ENCODE measurements around the gene TBC1D30.
A peak's percentile ranks its signal among the peaks of the same experiment; 100 is the strongest.

Gene TBC1D30

GRCh38 chr12:64860446-64860998 is 36.1 kb downstream of the TBC1D30 start:
- no peak for DNase-seq (ENCODE audit: low read depth in 2 of 2)

GRCh38 chr12:64864319-64864718 is 39.9 kb downstream of the TBC1D30 start:
- DNase-seq (ENCODE audit: low read depth in 2 of 2) = no peak

GRCh38 chr12:64875186-64875585 is 50.7 kb downstream of the TBC1D30 start:
- no peak for DNase-seq (ENCODE audit: low read depth in 2 of 2)

GRCh38 chr12:64876388-64877071 is 52.1 kb downstream of the TBC1D30 start:
- DNase-seq (ENCODE audit: low read depth in 2 of 2) = no peak

GRCh38 chr12:64877363-64878004 is 53.0 kb downstream of the TBC1D30 start:
- DNase-seq (ENCODE audit: low read depth in 2 of 2) = no peak

- no peak for DNase-seq (ENCODE audit: low read depth in 2 of 2)
These were observed 58.2 kb downstream of the TBC1D30 start for GRCh38 chr12:64882687-64883086.

GRCh38 chr12:64883264-64884163 is 59.1 kb downstream of the TBC1D30 start:
- no peak for DNase-seq (ENCODE audit: low read depth in 2 of 2)

- no peak for DNase-seq (ENCODE audit: low read depth in 2 of 2)
These were observed 59.7 kb downstream of the TBC1D30 start for GRCh38 chr12:64884164-64884542.

- no peak for DNase-seq (ENCODE audit: low read depth in 2 of 2)
These were observed 60.3 kb downstream of the TBC1D30 start for GRCh38 chr12:64884728-64885127.

- DNase-seq (ENCODE audit: low read depth in 2 of 2) = no peak
These were observed 65.2 kb downstream of the TBC1D30 start for GRCh38 chr12:64889434-64890216.

GRCh38 chr12:64890873-64891468 is 66.5 kb downstream of the TBC1D30 start:
- peak; percentile 36 to 42 for DNase-seq (ENCODE audit: low read depth in 2 of 2)

- DNase-seq (ENCODE audit: low read depth in 2 of 2) = no peak
These were observed 67.2 kb downstream of the TBC1D30 start for GRCh38 chr12:64891629-64892028.

- DNase-seq (ENCODE audit: low read depth in 2 of 2) = no peak
These were observed 68.1 kb downstream of the TBC1D30 start for GRCh38 chr12:64892561-64892960.

- DNase-seq (ENCODE audit: low read depth in 2 of 2) = peak; percentile 56 to 66
These were observed 69.5 kb downstream of the TBC1D30 start for GRCh38 chr12:64893961-64894360.

- peak; percentile 68 to 72 for DNase-seq (ENCODE audit: low read depth in 2 of 2)
These were observed 70.5 kb downstream of the TBC1D30 start for GRCh38 chr12:64894827-64895475.

GRCh38 chr12:64895526-64895925 is 71.1 kb downstream of the TBC1D30 start:
- peak; percentile 28 to 36 for DNase-seq (ENCODE audit: low read depth in 2 of 2)

GRCh38 chr12:64900540-64900939 is 76.1 kb downstream of the TBC1D30 start:
- peak; percentile 41 to 46 for DNase-seq (ENCODE audit: low read depth in 2 of 2)

- DNase-seq (ENCODE audit: low read depth in 2 of 2) = peak; percentile 35 to 36
These were observed 79.2 kb downstream of the TBC1D30 start for GRCh38 chr12:64903479-64904152.

GRCh38 chr12:64907097-64907496 is 82.7 kb downstream of the TBC1D30 start:
- no peak for DNase-seq (ENCODE audit: low read depth in 2 of 2)

GRCh38 chr12:64909124-64909523 is 84.7 kb downstream of the TBC1D30 start:
- DNase-seq (ENCODE audit: low read depth in 2 of 2) = no peak

Data from fibroblast of skin of left quadriceps (primary cell).